OCI-LY7 (cell line): ENCODE data around the gene CAPN7. TPM values are rescaled to one million over a fixed set of nuclear protein-coding genes. Genes with fewer than 3 reads are reported as not detected.
A peak's percentile ranks its signal among the peaks of the same experiment; 100 is the strongest.

Source experiments
- BruUV-seq: library from RNA; stranded (reverse); fragments of 400-500 nt; replicated peaks from 2 replicates; lab custom pipeline; 2021; lab: Mats Ljungman, UMichigan
- CTCF ChIA-PET: fragments of 300-600 bp; sonication (Branson Sonifier 250); formaldehyde crosslinking; loops from one replicate; lab custom pipeline; 2022; ENCODE audit warnings: antibody characterized with exemption; ENCODE audit not compliant: unreplicated experiment; lab: Charles Lee
- POLR2A ChIA-PET: fragments of 300-600 bp; sonication (Branson Sonifier 250); formaldehyde crosslinking; loops from one replicate; lab custom pipeline; 2022; ENCODE audit warnings: antibody characterized with exemption; lab: Charles Lee
- DNase-seq: peaks from one replicate; pipeline ENCODE4 v3.0.0-alpha.2; 2015; ENCODE audit warnings: low spot score
- H2AFZ ChIP-seq: fragments of 200-600 bp; sonication (generic), shearing (Covaris generic); 2 replicates; pipeline ENCODE4 v1.6.1; 2014; ENCODE audit warnings: mild to moderate bottlenecking, antibody characterized with exemption, low read length, moderate library complexity
- H3K27ac ChIP-seq: fragments of 200-600 bp; sonication (generic); 2 replicates; pipeline ENCODE4 v1.5.1; 2014; ENCODE audit warnings: mixed run types, low read depth, mild to moderate bottlenecking, moderate library complexity, low read length, inconsistent platforms; ENCODE audit not compliant: poor library complexity, severe bottlenecking
- H3K36me3 ChIP-seq: fragments of 200-600 bp; sonication (generic); 2 replicates; pipeline ENCODE4 v1.6.1; 2014; ENCODE audit warnings: mild to moderate bottlenecking, antibody characterized with exemption, low read length, moderate library complexity, mixed read lengths; ENCODE audit not compliant: insufficient read depth
- H3K4me1 ChIP-seq: fragments of 200-600 bp; sonication (generic); 2 replicates; pipeline ENCODE4 v1.5.1; 2014; ENCODE audit warnings: mild to moderate bottlenecking, low read length; ENCODE audit not compliant: insufficient read depth, poor library complexity, severe bottlenecking
- H3K4me2 ChIP-seq: fragments of 200-600 bp; sonication (generic); 2 replicates; pipeline ENCODE4 v1.6.1; 2014; ENCODE audit warnings: mild to moderate bottlenecking, low read length
- H3K4me3 ChIP-seq: fragments of 200-600 bp; sonication (generic); 2 replicates; pipeline ENCODE4 v1.5.1; 2014; ENCODE audit warnings: mild to moderate bottlenecking, low read depth, low read length; ENCODE audit not compliant: poor library complexity, severe bottlenecking
- H3K79me2 ChIP-seq: fragments of 200-600 bp; sonication (generic); 2 replicates; pipeline ENCODE4 v1.6.1; 2016; ENCODE audit warnings: low read depth, mild to moderate bottlenecking, low read length, moderate library complexity, mixed read lengths; ENCODE audit not compliant: insufficient read depth
- H3K9me2 ChIP-seq: fragments of 200-600 bp; sonication (generic); 2 replicates; pipeline ENCODE4 v1.6.1; 2016; ENCODE audit warnings: mild to moderate bottlenecking, low read length, mixed read lengths; ENCODE audit not compliant: insufficient read depth
- H3K9me3 ChIP-seq: fragments of 200-600 bp; sonication (generic); 2 replicates; pipeline ENCODE4 v1.6.1; 2014; ENCODE audit warnings: mild to moderate bottlenecking, mixed run types, low read length, mixed read lengths
- H4K20me1 ChIP-seq: fragments of 200-600 bp; sonication (generic); 2 replicates; pipeline ENCODE4 v1.6.1; 2014; ENCODE audit warnings: mild to moderate bottlenecking, antibody characterized with exemption, low read length, moderate library complexity, mixed read lengths; ENCODE audit not compliant: insufficient read depth
- CTCF ChIP-seq: fragments of 200-600 bp; sonication (generic); conservative IDR thresholded peaks from 2 replicates; pipeline ENCODE4 v1.5.1; 2014; ENCODE audit warnings: mild to moderate bottlenecking, antibody characterized with exemption, low read length, moderate library complexity, mixed read lengths
- EZH2phosphoT487 ChIP-seq: fragments of 200-600 bp; sonication (generic); IDR thresholded peaks from 2 replicates; pipeline ENCODE4 v1.6.1; 2018; ENCODE audit warnings: low read depth, borderline replicate concordance, mild to moderate bottlenecking, mixed run types, antibody characterized with exemption, low read length, moderate library complexity, mixed read lengths
- intact Hi-C: fragments of 100-400 bp; cut with micrococcal nuclease; formaldehyde crosslinking; loops from one replicate; pipeline ENCODE4 v1.10.0; 2022; ENCODE audit not compliant: unreplicated experiment
- total RNA-seq, 2 experiments: library from RNA; depleted of rRNA in 1 of 2; stranded (reverse); fragments of >200 nt in 1 of 2; shearing (Covaris generic) in 1 of 2; gene quantifications; 2 replicates each; pipeline ENCODE4 v1.2.3, GENCODE V29; 2014 to 2022

CAPN7 gene
- total RNA-seq, 2 experiments from 2014 or later: 33.4 to 41.5 TPM

- Histone ChIP-seq H2AFZ (no peak overlapping the region), H3K4me2 (no peak overlapping the region), H3K27ac (no peak overlapping the region), H3K9me3 (no peaks in the 10 kb centered on the region), H3K9me2 (no peaks in the 10 kb centered on the region), H3K36me3 (peaks cover 31% of the 10 kb centered on the region), H4K20me1 (no peaks in the 10 kb centered on the region), H3K4me3 (no peak overlapping the region), H3K4me1 (peaks cover 33% of the 10 kb centered on the region), H3K79me2 (peaks cover 5% of the 10 kb centered on the region; the same call in 1 of the 2 replicates)
- TF ChIP-seq EZH2phosphoT487: no peak
- TF ChIP-seq CTCF: no peak
- ChIA-PET CTCF (interaction anchor here (0.9 kb wide), 1 partner anchor 10 kb away, joined by 3 read pairs; no protein-coding TSS in a partner anchor), POLR2A (interaction anchor here (0.7 to 1.1 kb wide), 2 partner anchors 10 to 43 kb away, joined by 3 to 10 read pairs; no protein-coding TSS in a partner anchor)
- no peak for DNase-seq
- intact Hi-C loops: no loop called here
- no TSS peak for BruUV-seq
Measured at GRCh38 chr3:15289661-15290060, 83.6 kb downstream of the CAPN7 start.

- TF ChIP-seq EZH2phosphoT487 (no peak), CTCF (no peak)
- ChIA-PET POLR2A (interaction anchor here (0.8 to 2.1 kb wide), 8 partner anchors 9 to 96 kb away, joined by 3 to 8 read pairs (median 4); no protein-coding TSS in a partner anchor), CTCF (no interaction called here)
- Histone ChIP-seq H3K27ac (peak overlapping the region; percentile 71), H4K20me1 (no peaks in the 10 kb centered on the region), H3K9me2 (no peaks in the 10 kb centered on the region), H2AFZ (no peak overlapping the region), H3K4me3 (no peak overlapping the region), H3K4me1 (peaks cover 43% of the 10 kb centered on the region), H3K79me2 (peaks cover 5% of the 10 kb centered on the region; the same call in 1 of the 2 replicates), H3K9me3 (no peaks in the 10 kb centered on the region), H3K4me2 (no peak overlapping the region), H3K36me3 (peaks cover 32% of the 10 kb centered on the region)
- no TSS peak for BruUV-seq
- intact Hi-C loops: no loop called here
- DNase-seq: no peak
Measured at GRCh38 chr3:15290736-15291135, 84.7 kb downstream of the CAPN7 start.
